Naive thymus-derived CD8-positive, alpha-beta T cell (primary cell): ENCODE measurements around the gene LTBP1. TPM values are rescaled to one million over a fixed set of nuclear protein-coding genes. Genes with fewer than 3 reads are reported as not detected.
A peak's percentile ranks its signal among the peaks of the same experiment; 100 is the strongest.

ENCODE experiments used
- ATAC-seq, 2 donors: fragments of 150-1000 bp; cut with Tn5 transposase in 1 of 2; sonication (Bioruptor Pico), chemical (Tn5 transposase) in 1 of 2; 1 replicate in 1 of 2; 2 replicates in 1 of 2; pipeline ENCODE4 v1.10.0; 2021; ENCODE audit warnings: mild to moderate bottlenecking in 2 of 2, moderate library complexity in 2 of 2
- POLR2A ChIA-PET: fragments of 350-600 bp; sonication (Branson Sonifier 250); formaldehyde crosslinking; loops from one replicate; lab custom pipeline; 2021; ENCODE audit warnings: antibody characterized with exemption; lab: Charles Lee
- DNase-seq, 10 donors: peaks; one replicate each; pipeline versions ENCODE4 v3.0.0 to v3.0.0-alpha.2; 2020 to 2022
- H3K27ac Mint-ChIP-seq, 10 donors: one replicate each; pipeline ENCODE4 v1.8.0; 2020 to 2022; ENCODE audit warnings: mild to moderate bottlenecking in 10 of 10, mixed read lengths in 10 of 10, moderate library complexity in 4 of 10, inconsistent platforms in 1 of 10
- H3K27me3 Mint-ChIP-seq, 5 donors: one replicate each; pipeline ENCODE4 v1.8.0; 2021 to 2022; ENCODE audit warnings: mixed read lengths in 5 of 5
- H3K36me3 Mint-ChIP-seq, 3 donors: one replicate each; pipeline ENCODE4 v1.8.0; 2020 to 2022; ENCODE audit warnings: mixed read lengths in 3 of 3, mild to moderate bottlenecking in 2 of 3, inconsistent platforms in 1 of 3
- H3K4me1 Mint-ChIP-seq, 4 donors: one replicate each; pipeline ENCODE4 v1.8.0; 2021 to 2022; ENCODE audit warnings: mixed read lengths in 4 of 4
- H3K4me3 Mint-ChIP-seq, 10 donors: one replicate each; pipeline ENCODE4 v1.8.0; 2020 to 2022; ENCODE audit warnings: mild to moderate bottlenecking in 10 of 10, mixed read lengths in 10 of 10, moderate library complexity in 6 of 10, inconsistent platforms in 1 of 10
- H3K9me3 Mint-ChIP-seq, 9 donors: one replicate each; pipeline ENCODE4 v1.8.0; 2020 to 2022; ENCODE audit warnings: mixed read lengths in 9 of 9, mild to moderate bottlenecking in 3 of 9, inconsistent platforms in 1 of 9, moderate library complexity in 1 of 9
- polyA plus RNA-seq, 3 donors: library from polyadenylated mRNA; unstranded; fragments of 300-500 nt; fragmentation: Illumina TruSeq; gene quantifications; one replicate each; pipeline ENCODE4 v1.2.3, GENCODE V29; 2021
- total RNA-seq, 8 experiments: library from RNA in 2 of 8; stranded (reverse) in 2 of 8; gene quantifications; one replicate each; pipeline ENCODE4 v1.2.3 and lab custom pipeline; 2021 to 2026

Gene LTBP1
- total and polyA plus RNA-seq, 5 experiments from 2014 or later = 0.02 TPM; not detected in 4

GRCh38 chr2:33313039-33313438, 366.3 kb downstream of the LTBP1 start:
- Mint-ChIP-seq H3K9me3 (no peaks in the 10 kb centered on the region), H3K4me1 (peaks cover 0 to 2% (median 0%) of the 10 kb centered on the region in 4 donors), H3K4me3 (no peak overlapping the region), H3K36me3 (no peaks in the 10 kb centered on the region), H3K27me3 (peaks cover 0 to 13% (median 3%) of the 10 kb centered on the region in 5 donors), H3K27ac (no peak overlapping the region)
- POLR2A ChIA-PET = no interaction called here
- DNase-seq (no peak), ATAC-seq (no peak)

- Mint-ChIP-seq H3K27ac (no peak overlapping the region), H3K9me3 (no peaks in the 10 kb centered on the region), H3K27me3 (peaks cover 0 to 13% (median 3%) of the 10 kb centered on the region in 5 donors), H3K36me3 (no peaks in the 10 kb centered on the region), H3K4me3 (no peak overlapping the region), H3K4me1 (peaks cover 0 to 2% (median 0%) of the 10 kb centered on the region in 4 donors)
- ATAC-seq (no peak), DNase-seq (no peak)
- POLR2A ChIA-PET = no interaction called here
Observed at GRCh38 chr2:33314541-33314940, 367.8 kb downstream of the LTBP1 start.

- peaks cover 0 to 3% (median 1%) of the 10 kb centered on the region in 4 donors for H3K4me1 Mint-ChIP-seq
- no peak overlapping the region for H3K4me3 Mint-ChIP-seq
- H3K27me3 Mint-ChIP-seq = peaks cover 0 to 10% (median 0%) of the 10 kb centered on the region in 5 donors
- no peak overlapping the region for H3K27ac Mint-ChIP-seq
- no peak for DNase-seq
- POLR2A ChIA-PET = no interaction called here
- no peak for ATAC-seq
- H3K9me3 Mint-ChIP-seq = no peaks in the 10 kb centered on the region
- H3K36me3 Mint-ChIP-seq = no peaks in the 10 kb centered on the region
Observed at GRCh38 chr2:33316328-33316727, 369.6 kb downstream of the LTBP1 start.

GRCh38 chr2:33317369-33318007, 370.7 kb downstream of the LTBP1 start:
- no peaks in the 10 kb centered on the region for H3K36me3 Mint-ChIP-seq

GRCh38 chr2:33318456-33318855, 371.7 kb downstream of the LTBP1 start:
- H3K27ac Mint-ChIP-seq = no peak overlapping the region
- POLR2A ChIA-PET = no interaction called here
- ATAC-seq (no peak), DNase-seq (no peak)
- no peaks in the 10 kb centered on the region for H3K36me3 Mint-ChIP-seq
- peaks cover 0 to 5% (median under 1%) of the 10 kb centered on the region in 5 donors for H3K27me3 Mint-ChIP-seq
- no peak overlapping the region for H3K4me3 Mint-ChIP-seq
- H3K9me3 Mint-ChIP-seq = no peaks in the 10 kb centered on the region
- H3K4me1 Mint-ChIP-seq = peaks cover 0 to 11% (median 5%) of the 10 kb centered on the region in 4 donors

More at GRCh38 chr2:33317369-33318007, 370.7 kb downstream of the LTBP1 start:
- Mint-ChIP-seq H3K9me3 (no peaks in the 10 kb centered on the region), H3K4me1 (peaks cover 0 to 8% (median 1%) of the 10 kb centered on the region in 4 donors), H3K27ac (no peak overlapping the region), H3K27me3 (peaks cover 0 to 10% (median 0%) of the 10 kb centered on the region in 5 donors), H3K4me3 (no peak overlapping the region)
- DNase-seq (no peak), ATAC-seq (no peak)
- POLR2A ChIA-PET = no interaction called here

DNA sequence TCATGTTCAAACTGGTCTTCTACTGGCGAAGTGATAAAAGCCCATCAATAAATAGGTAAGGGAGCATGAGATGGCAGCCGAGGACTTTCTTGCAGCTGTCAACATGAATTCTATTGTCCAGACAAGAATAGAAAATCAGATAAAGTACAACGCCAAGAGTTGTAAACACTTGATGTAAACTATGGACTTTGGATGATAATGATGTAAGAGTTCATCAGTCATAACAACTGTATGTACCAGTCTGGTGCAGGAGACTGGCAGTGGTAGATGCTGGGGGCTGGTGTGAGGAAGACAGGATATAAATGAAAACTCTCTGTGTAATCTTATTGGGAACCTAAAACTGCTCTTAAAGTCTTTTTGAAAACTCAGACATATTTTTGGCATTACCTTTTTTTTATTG, 373.8 kb downstream of the LTBP1 start:
- POLR2A ChIA-PET = no interaction called here
- Mint-ChIP-seq H3K4me1 (peaks cover 0 to 11% (median 5%) of the 10 kb centered on the region in 4 donors), H3K4me3 (no peak overlapping the region), H3K9me3 (no peaks in the 10 kb centered on the region), H3K36me3 (no peaks in the 10 kb centered on the region), H3K27ac (no peak overlapping the region), H3K27me3 (peaks cover 0 to 4% (median 0%) of the 10 kb centered on the region in 5 donors)
- DNase-seq (no peak), ATAC-seq (no peak)

- Mint-ChIP-seq H3K9me3 (no peaks in the 10 kb centered on the region), H3K36me3 (no peaks in the 10 kb centered on the region)
- no peak for DNase-seq
Observed at GRCh38 chr2:33321236-33321771, 374.6 kb downstream of the LTBP1 start.

GRCh38 chr2:33321876-33322483, 375.2 kb downstream of the LTBP1 start:
- Mint-ChIP-seq H3K27me3 (peaks cover 0 to 4% (median 0%) of the 10 kb centered on the region in 5 donors), H3K4me3 (peak overlapping the region in 1 of 10 donors; percentile 1), H3K4me1 (peaks cover 0 to 11% (median 4%) of the 10 kb centered on the region in 4 donors), H3K27ac (no peak overlapping the region), H3K9me3 (no peaks in the 10 kb centered on the region), H3K36me3 (no peaks in the 10 kb centered on the region)
- no peak for DNase-seq
- POLR2A ChIA-PET = interaction anchor here (0.7 kb wide), 1 partner anchor 23 kb away, joined by 3 read pairs; no protein-coding TSS in a partner anchor
- ATAC-seq = no peak

More at GRCh38 chr2:33321236-33321771, 374.6 kb downstream of the LTBP1 start:
- POLR2A ChIA-PET = no interaction called here
- no peak for ATAC-seq
- H3K4me1 Mint-ChIP-seq = peaks cover 0 to 11% (median 5%) of the 10 kb centered on the region in 4 donors
- H3K4me3 Mint-ChIP-seq = peak overlapping the region in 1 of 10 donors; percentile 1
- no peak overlapping the region for H3K27ac Mint-ChIP-seq
- peaks cover 0 to 4% (median 0%) of the 10 kb centered on the region in 5 donors for H3K27me3 Mint-ChIP-seq

GRCh38 chr2:33322612-33323011, 375.9 kb downstream of the LTBP1 start:
- ATAC-seq = no peak
- POLR2A ChIA-PET = interaction anchor here (0.7 kb wide), 1 partner anchor 24 kb away, joined by 3 read pairs; no protein-coding TSS in a partner anchor

DNA sequence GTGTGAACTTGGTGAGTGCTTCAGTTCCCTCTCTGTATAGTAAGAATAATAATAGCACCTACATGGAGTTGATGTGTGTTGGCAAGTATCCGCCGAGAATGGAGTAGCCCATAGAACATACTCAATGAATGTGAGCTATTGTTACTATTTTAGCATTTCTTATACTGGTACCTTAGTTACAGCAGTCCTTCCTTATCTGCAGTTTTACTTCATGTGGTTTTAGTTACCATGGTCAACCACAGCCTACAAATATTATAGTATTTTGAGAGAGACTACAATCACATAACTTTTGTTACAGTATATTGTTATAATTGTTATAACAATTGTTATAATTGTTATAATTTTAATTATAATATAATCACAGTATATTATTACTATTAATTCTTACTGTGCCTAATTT, 377.2 kb downstream of the LTBP1 start:
- H3K27me3 Mint-ChIP-seq = peaks cover 0 to 4% (median 0%) of the 10 kb centered on the region in 5 donors
- H3K27ac Mint-ChIP-seq = no peak overlapping the region
- peaks cover 0 to 11% (median 4%) of the 10 kb centered on the region in 4 donors for H3K4me1 Mint-ChIP-seq
- H3K36me3 Mint-ChIP-seq = no peaks in the 10 kb centered on the region
- H3K9me3 Mint-ChIP-seq = no peaks in the 10 kb centered on the region
- H3K4me3 Mint-ChIP-seq = no peak overlapping the region
- ATAC-seq (no peak), DNase-seq (no peak)
- POLR2A ChIA-PET = no interaction called here

More at GRCh38 chr2:33322612-33323011, 375.9 kb downstream of the LTBP1 start:
- peaks cover 0 to 11% (median 4%) of the 10 kb centered on the region in 4 donors for H3K4me1 Mint-ChIP-seq
- no peaks in the 10 kb centered on the region for H3K9me3 Mint-ChIP-seq
- peaks cover 0 to 4% (median 0%) of the 10 kb centered on the region in 5 donors for H3K27me3 Mint-ChIP-seq
- H3K27ac Mint-ChIP-seq = no peak overlapping the region
- no peaks in the 10 kb centered on the region for H3K36me3 Mint-ChIP-seq
- H3K4me3 Mint-ChIP-seq = peak overlapping the region in 1 of 10 donors; percentile 52
- no peak for DNase-seq

GRCh38 chr2:33326100-33326499, 379.3 kb downstream of the LTBP1 start:
- ATAC-seq = no peak
- no peaks in the 10 kb centered on the region for H3K36me3 Mint-ChIP-seq
- no peak for DNase-seq
- peaks cover 0 to 10% (median 4%) of the 10 kb centered on the region in 4 donors for H3K4me1 Mint-ChIP-seq
- no peak overlapping the region for H3K27ac Mint-ChIP-seq
- no peaks in the 10 kb centered on the region for H3K9me3 Mint-ChIP-seq
- no peak overlapping the region for H3K4me3 Mint-ChIP-seq
- POLR2A ChIA-PET = no interaction called here
- peaks cover 0 to 4% (median 0%) of the 10 kb centered on the region in 5 donors for H3K27me3 Mint-ChIP-seq

GRCh38 chr2:33333433-33333832, 386.7 kb downstream of the LTBP1 start:
- Mint-ChIP-seq H3K36me3 (no peaks in the 10 kb centered on the region), H3K27ac (no peak overlapping the region), H3K4me3 (no peak overlapping the region), H3K9me3 (no peaks in the 10 kb centered on the region), H3K4me1 (peaks cover 0 to 3% (median 0%) of the 10 kb centered on the region in 4 donors), H3K27me3 (peaks cover 0 to 15% (median 4%) of the 10 kb centered on the region in 5 donors)
- POLR2A ChIA-PET = no interaction called here
- DNase-seq = no peak
- no peak for ATAC-seq

DNA sequence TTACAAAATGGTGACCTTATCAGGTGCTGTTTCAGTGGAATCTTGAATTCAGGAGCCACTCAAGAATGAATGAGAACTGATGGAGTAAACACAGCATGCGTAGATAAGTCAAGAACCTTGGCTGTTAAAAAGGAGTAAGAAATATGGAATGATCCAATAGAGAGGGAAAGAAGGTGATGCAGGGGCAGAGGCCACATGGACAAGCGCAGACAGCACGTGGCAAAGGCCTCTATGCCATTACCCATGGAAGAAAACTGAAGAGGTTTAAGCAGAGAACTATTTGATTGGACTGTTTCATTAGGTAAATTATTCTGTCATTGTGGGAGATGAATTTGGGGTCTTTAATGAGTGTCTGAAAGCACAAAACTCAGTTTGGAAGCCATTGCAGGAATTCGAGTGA, 387.3 kb downstream of the LTBP1 start:
- no peak for DNase-seq
- POLR2A ChIA-PET = no interaction called here
- ATAC-seq = no peak
- H3K9me3 Mint-ChIP-seq = no peaks in the 10 kb centered on the region
- H3K4me1 Mint-ChIP-seq = peaks cover 0 to 3% (median 0%) of the 10 kb centered on the region in 4 donors
- H3K4me3 Mint-ChIP-seq = no peak overlapping the region
- H3K27me3 Mint-ChIP-seq = peaks cover 0 to 19% (median 8%) of the 10 kb centered on the region in 5 donors
- H3K27ac Mint-ChIP-seq = no peak overlapping the region
- H3K36me3 Mint-ChIP-seq = no peaks in the 10 kb centered on the region
